Sigmoid colon (tissue), 4 donors: ENCODE data around the gene SPAG6.

Experiments
- CTCF ChIP-seq, 4 experiments: fragments of 450-650 bp in 3 of 4; fragments of 200-600 bp in 1 of 4; IDR thresholded peaks; one replicate each; pipeline ENCODE4 v1.5.1; 2016 to 2019; ENCODE audit warnings: antibody characterized with exemption in 4 of 4, mild to moderate bottlenecking in 3 of 4, moderate library complexity in 2 of 4
- EP300 ChIP-seq, 4 donors: sonication (generic); formaldehyde crosslinking; IDR thresholded peaks; one replicate each; pipeline ENCODE4 v1.6.1; 2017; ENCODE audit warnings: antibody characterized with exemption in 4 of 4
- POLR2A ChIP-seq, 2 donors: fragments of 450-650 bp; IDR thresholded peaks; one replicate each; pipeline ENCODE4 v1.6.1; 2016; ENCODE audit warnings: antibody characterized with exemption in 2 of 2, mild to moderate bottlenecking in 2 of 2, moderate library complexity in 2 of 2
- POLR2AphosphoS5 ChIP-seq, 4 donors: sonication (generic); formaldehyde crosslinking; IDR thresholded peaks; one replicate each; pipeline ENCODE4 v1.6.1; 2017; ENCODE audit warnings: antibody characterized with exemption in 4 of 4

- TF ChIP-seq POLR2AphosphoS5 (IDR thresholded peaks at IDR 0.05) (no peak), CTCF (IDR thresholded peaks at IDR 0.05) (no peak), POLR2A (IDR thresholded peaks at IDR 0.05) (no peak), EP300 (IDR thresholded peaks at IDR 0.05) (no peak)
These were observed 108.8 kb downstream of the SPAG6 start for GRCh38 chr10:22453948-22454591.
